Prostate gland (tissue), 2 donors: ENCODE measurements around the gene EPN3.

ENCODE experiments used
- POLR2A ChIP-seq: fragments of 450-650 bp; IDR thresholded peaks from one replicate; pipeline ENCODE4 v1.6.1; 2016; ENCODE audit warnings: antibody characterized with exemption, mild to moderate bottlenecking
- POLR2AphosphoS5 ChIP-seq: sonication (generic); formaldehyde crosslinking; IDR thresholded peaks from one replicate; pipeline ENCODE4 v1.6.1; 2017; ENCODE audit warnings: antibody characterized with exemption
- TF ChIP-seq, protein P1 (sequence below), 4 experiments: fragments of 200-600 bp in 2 of 4; fragments of 450-650 bp in 2 of 4; sonication (generic) in 2 of 4; IDR thresholded peaks; 1 replicate in 3 of 4; 2 replicates in 1 of 4; pipeline ENCODE4 v1.5.1; 2016 to 2019; ENCODE audit warnings: antibody characterized with exemption in 4 of 4, mild to moderate bottlenecking in 2 of 4, moderate library complexity in 2 of 4

DNA sequence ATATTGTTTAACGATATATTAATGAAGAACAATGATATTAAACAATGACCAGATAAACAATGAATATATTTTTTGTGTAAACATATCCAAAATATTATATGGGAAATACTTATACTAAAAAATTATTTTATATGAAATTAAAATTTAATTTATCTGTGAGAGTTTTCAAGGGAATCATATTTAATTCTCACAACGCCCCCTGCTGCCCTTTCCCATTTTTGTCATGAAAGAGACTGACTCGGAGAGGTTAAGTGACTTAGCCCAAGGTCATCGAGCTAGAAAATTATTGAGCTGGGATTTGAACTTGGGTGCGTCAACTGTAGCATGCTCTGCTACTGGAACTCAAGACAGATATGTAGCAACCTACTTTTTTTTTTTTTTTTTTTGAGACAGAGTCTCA lies 31.5 kb upstream of the EPN3 start:
- TF ChIP-seq, protein P1, sequence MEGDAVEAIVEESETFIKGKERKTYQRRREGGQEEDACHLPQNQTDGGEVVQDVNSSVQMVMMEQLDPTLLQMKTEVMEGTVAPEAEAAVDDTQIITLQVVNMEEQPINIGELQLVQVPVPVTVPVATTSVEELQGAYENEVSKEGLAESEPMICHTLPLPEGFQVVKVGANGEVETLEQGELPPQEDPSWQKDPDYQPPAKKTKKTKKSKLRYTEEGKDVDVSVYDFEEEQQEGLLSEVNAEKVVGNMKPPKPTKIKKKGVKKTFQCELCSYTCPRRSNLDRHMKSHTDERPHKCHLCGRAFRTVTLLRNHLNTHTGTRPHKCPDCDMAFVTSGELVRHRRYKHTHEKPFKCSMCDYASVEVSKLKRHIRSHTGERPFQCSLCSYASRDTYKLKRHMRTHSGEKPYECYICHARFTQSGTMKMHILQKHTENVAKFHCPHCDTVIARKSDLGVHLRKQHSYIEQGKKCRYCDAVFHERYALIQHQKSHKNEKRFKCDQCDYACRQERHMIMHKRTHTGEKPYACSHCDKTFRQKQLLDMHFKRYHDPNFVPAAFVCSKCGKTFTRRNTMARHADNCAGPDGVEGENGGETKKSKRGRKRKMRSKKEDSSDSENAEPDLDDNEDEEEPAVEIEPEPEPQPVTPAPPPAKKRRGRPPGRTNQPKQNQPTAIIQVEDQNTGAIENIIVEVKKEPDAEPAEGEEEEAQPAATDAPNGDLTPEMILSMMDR (IDR thresholded peaks at IDR 0.05) = peak in 1 of 4 experiments; percentile 8
- TF ChIP-seq POLR2AphosphoS5 (no peak), POLR2A (no peak)
